GM12891 (cell line): ENCODE results near the gene NAP1L5.

Experiments used
- PAX5 ChIP-seq: IDR thresholded peaks from 2 replicates; pipeline ENCODE4 v1.6.1; 2011; ENCODE audit warnings: low read length, moderate library complexity, mild to moderate bottlenecking; ENCODE audit not compliant: insufficient read depth, severe bottlenecking
- POLR2A ChIP-seq: IDR thresholded peaks from 2 replicates; pipeline ENCODE4 v1.6.1; 2011; ENCODE audit warnings: low read depth, low read length, control low read depth
- POLR2AphosphoS5 ChIP-seq: IDR thresholded peaks from 2 replicates; pipeline ENCODE4 v1.6.1; 2011; ENCODE audit warnings: low read depth, low read length, control low read depth
- POU2F2 ChIP-seq: IDR thresholded peaks from 2 replicates; pipeline ENCODE4 v1.6.1; 2011; ENCODE audit warnings: low read depth, mild to moderate bottlenecking, control low read depth, low read length, moderate library complexity
- SPI1 ChIP-seq: IDR thresholded peaks from 2 replicates; pipeline ENCODE4 v1.6.1; 2011; ENCODE audit warnings: low read depth, low read length, control low read depth
- TAF1 ChIP-seq: IDR thresholded peaks from 2 replicates; pipeline ENCODE4 v1.6.1; 2011; ENCODE audit warnings: low read depth, low read length, control low read depth

DNA sequence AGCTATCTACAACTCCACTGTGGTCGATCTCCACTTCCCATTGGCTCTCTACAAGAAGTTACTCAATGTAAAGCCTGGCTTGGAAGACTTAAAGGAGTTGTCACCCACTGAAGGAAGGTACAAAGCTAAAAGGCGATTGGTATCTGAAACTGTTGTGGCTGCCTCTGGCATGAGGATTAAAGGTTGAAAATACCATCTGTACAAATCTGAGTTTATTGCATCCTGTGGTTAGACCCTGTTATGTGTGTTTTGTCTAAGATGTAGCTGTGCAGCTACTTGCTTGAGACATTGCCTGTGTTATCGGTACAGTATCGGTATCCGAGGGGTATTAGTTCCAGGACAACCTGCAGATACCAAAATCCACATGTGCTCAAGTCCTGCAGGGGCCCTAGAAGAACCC, 16.4 kb downstream of the NAP1L5 start:
- TF ChIP-seq POLR2A, result no peak
- no peak for TF ChIP-seq POLR2AphosphoS5
- no peak for TF ChIP-seq TAF1
- TF ChIP-seq PAX5, result no peak
- no peak for TF ChIP-seq POU2F2
- no peak for TF ChIP-seq SPI1
